Measurements from ENCODE around the gene SNX33.
"Not testable (repeated sequence)": the region's sequence is repeated elsewhere in the genome, so short reads cannot be mapped to it uniquely, and the experiment has no call there.

Gene SNX33, protein sequence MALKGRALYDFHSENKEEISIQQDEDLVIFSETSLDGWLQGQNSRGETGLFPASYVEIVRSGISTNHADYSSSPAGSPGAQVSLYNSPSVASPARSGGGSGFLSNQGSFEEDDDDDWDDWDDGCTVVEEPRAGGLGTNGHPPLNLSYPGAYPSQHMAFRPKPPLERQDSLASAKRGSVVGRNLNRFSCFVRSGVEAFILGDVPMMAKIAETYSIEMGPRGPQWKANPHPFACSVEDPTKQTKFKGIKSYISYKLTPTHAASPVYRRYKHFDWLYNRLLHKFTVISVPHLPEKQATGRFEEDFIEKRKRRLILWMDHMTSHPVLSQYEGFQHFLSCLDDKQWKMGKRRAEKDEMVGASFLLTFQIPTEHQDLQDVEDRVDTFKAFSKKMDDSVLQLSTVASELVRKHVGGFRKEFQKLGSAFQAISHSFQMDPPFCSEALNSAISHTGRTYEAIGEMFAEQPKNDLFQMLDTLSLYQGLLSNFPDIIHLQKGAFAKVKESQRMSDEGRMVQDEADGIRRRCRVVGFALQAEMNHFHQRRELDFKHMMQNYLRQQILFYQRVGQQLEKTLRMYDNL

DNA sequence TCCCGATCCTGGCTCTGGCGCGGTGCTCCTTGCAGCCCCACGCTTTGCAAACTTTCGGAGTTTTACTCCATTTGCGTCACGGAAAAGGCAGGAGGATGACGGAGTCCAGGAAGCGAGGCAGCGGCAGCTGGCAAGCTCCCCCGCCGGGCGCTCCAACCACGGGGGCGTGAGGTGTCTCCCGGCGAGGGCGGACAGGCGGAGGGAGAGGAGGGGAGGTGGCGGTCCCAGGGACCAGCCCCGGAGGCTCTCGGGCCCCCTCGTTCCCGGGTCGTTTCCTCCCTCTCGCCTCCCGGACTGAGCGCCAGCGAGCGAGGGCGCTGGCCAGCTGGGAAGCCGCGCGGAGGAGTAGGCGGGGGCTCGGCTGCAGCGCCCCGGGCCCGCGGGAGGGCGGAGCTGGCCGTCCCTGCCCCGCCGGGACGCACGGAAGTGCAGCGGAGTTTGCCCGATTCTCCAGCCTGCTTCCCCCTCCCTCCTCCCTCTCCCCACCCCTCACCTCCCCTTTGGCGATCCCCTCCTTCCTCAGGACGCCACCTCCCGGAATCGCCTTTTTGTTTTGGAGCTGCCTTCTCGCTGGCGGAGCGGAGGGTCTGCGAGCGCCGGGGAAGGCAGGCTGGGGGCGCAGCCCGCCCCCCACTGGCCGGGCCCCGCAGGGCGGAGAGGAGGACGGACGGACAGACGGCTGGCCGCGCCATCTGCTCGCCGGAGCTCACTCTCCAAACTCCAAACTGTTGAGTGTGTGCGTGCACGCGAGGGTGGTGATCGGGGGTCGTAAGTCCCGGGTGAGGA is at the start of gene SNX33:
TSS of gene SNX33 (plus strand) at position 543 of the 786 bp plus-strand sequence. CDS start 1,191 bp downstream, outside the sequence.
- peak; percentile 93 for DNase-seq

DNA sequence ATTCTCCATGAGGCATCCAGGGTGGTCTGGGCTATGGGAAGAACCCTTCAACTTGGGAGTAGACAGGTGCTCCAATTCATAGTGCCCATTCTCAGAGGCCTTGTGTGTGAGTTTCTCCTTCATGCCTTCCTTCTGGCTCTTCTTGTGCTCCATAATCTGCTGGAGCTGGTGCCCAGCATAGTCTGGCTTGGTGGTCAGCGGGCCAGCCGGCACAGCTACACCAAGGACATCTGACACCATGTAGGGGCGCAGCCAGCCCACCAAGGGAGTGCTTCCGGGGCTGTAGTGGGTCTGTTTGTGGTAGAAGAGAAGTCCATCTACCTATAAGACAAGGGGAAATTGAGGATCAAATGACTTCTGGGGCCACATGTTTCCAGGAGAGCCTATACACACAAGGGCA is 49.4 kb upstream of the SNX33 start:
- DNase-seq, result no peak

DNA sequence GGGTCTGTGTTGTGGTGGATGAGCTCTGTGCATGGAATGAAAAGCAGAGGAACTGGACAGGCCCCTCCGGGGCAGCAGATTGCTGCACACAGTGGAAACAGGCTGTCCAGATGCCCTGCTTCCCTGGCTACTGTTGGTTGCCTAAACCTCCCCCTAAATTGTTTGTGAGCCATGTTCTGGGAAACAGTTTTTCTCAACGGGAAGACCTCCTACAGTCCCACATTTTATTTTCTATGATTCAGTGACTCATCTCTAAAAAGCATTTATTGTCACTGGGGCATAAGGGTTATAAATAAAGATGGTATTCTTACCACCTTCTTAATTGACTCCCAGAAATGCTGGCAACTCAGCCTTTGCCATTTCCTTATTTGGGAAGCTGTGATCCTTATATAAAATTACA is 48.3 kb upstream of the SNX33 start:
- DNase-seq, result no peak

DNA sequence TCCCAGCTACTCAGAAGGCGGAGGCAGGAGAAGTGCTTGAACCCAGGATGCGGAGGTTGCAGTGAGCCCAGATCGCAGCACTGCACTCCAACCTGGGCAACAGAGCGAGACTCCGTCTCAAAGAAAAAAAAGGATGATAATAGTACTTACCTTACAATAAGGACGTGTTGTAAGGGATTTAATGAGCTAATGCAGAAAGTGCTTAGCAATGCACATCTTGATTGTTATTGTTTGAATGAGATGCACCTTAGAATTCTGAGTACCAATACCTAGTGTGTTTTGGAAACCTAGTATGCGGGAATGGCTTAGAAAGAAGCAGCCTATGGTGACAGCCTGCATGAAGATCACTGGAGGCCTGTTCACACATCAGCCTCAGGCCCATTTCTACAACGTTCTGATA is 41.7 kb upstream of the SNX33 start:
- no peak for DNase-seq

DNA sequence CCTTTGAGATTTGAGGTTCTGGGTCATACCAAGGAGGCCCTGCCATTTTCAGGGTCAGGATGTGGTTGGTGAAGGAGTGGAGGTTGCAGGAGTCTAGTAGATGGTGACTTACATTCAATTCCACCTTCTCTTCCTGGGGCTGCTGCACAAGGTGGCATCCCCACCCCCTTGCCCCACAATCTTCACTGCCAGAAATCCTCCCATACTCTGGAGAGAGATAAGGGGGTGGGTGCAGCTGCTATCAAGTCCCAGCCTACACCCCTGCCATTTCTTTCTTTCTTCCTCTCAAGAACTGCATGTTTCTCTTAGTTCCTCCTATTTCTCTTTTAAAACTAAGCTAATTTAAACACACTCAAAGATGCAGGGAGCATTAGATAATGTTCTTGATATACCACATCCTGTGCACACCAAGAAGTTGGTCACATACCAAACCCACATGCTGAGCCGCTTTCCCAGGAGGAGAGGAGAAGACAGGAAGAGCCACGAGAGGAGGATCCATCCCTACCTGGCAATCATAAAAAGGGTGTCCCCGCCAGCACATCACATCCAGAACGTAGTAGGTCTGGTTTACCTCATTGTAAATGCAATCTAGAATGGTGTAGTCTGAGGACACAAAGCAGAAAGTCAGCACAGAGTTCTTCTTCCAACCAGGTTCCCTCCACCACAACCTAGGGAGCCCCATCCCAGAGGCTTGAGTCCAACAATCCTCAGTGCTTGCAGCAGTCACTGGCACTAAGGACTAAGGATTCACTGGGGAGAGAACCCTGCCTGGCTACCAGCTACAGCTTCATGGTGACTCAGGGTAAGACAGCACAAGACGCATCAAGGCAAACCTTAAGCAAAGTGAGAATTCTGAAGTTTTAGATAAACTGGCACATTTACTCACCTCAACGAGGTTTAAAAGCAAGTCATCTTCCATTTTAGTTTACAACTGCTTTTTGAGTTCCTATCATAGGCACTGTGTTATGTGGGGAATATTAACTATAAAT is 40.7 kb upstream of the SNX33 start:
- no peak for DNase-seq

DNA sequence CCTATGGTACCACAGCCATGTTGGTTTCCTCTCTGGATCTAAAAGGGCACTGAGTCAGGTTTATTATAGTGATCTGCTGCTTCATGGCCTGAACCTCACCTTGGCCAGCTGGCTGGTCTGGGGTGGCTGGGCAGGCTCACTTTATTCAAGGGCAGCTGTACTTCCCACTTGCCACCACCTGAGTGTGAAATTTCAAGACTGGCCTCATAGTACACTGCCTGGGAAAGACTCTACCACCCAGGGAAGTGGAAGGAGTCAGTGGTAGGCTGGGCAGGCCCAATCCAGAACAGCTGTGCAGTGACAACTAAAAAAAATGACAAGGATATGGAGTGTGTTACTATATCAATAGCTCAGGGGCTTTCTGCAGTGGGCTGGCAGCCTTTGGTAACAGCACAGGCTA is 30.9 kb upstream of the SNX33 start:
- DNase-seq, result no peak

DNA sequence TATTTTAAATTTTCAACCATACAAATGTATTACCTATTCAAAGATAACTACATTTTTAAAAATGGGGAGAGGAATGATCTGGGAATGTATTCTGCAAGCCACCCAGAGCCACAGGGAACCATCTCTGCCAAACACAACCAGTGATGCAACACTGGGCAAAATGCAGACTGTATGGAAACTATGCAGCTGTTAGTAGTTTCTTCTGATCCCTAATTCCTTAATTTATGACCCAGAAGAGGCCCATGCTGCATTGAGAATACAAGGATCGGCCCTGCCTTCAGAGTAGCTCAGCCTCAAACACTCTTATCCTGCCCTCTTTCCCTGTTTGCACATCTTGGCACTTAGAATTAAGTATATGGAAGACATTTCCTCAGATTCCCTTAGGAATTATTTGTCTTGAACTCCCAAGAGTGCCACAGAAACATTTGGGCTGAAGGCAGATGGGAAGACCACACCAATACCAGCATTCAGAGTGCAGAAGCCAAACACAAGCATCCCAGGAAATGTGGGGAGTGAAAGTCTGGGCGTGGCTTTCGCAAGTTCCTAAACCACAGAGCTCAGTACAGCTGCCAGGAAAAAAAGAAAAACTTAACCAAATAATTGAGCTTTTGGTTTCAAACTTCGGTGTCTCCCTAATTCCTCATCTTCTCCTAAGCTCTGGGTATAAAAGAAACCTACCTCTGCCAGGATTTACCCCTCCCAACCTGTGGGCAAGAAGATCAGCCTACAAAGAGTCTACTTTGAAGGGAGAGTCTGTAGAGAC is 27.5 kb upstream of the SNX33 start:
- peak; percentile 64 for DNase-seq

DNA sequence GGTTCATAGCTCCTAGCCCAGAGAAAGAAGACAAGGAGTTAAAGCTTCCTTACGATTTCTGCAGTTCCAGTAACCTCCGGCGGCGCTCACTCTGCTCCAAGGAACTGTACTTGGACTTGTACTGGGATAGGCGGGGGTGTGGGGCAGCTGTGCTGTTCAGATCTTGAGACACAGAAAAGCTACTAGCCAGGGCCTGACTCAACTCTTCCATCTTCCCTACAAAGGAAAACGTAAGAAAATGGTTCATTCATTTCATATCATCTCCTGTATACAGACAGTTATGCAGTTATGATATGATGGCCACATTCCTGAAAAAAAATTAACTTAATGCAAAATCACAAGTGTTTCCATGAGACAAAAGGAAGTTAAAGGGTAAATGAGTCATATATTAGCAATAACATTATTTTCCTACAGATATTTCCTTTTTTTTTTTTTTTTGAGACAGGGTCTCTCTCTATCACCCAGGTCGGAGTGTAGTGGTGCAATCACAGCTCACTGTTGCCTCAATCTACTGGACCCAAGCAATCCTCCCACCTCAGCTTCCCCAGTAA is 26.8 kb upstream of the SNX33 start:
- peak; percentile 91 for DNase-seq

DNA sequence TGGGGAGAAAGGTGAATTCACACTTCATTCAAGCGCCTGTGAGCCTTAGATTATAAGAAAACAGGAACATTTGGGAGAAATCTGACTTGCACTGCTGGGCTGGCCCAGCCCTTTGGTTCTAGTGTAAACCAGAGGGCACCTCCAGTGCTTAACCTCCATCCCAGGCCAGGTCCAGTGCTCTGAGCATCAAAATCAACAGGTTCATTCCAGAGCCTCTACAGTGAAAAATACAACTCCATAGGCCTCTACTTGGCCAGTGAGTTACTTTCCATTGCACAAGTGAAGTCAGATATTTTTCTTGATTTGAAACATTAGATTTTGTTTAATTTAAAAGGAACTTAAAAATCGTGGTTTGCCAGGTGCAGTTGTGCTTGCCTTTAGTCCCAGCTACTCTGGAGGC is 25.2 kb upstream of the SNX33 start:
- no peak for DNase-seq

DNA sequence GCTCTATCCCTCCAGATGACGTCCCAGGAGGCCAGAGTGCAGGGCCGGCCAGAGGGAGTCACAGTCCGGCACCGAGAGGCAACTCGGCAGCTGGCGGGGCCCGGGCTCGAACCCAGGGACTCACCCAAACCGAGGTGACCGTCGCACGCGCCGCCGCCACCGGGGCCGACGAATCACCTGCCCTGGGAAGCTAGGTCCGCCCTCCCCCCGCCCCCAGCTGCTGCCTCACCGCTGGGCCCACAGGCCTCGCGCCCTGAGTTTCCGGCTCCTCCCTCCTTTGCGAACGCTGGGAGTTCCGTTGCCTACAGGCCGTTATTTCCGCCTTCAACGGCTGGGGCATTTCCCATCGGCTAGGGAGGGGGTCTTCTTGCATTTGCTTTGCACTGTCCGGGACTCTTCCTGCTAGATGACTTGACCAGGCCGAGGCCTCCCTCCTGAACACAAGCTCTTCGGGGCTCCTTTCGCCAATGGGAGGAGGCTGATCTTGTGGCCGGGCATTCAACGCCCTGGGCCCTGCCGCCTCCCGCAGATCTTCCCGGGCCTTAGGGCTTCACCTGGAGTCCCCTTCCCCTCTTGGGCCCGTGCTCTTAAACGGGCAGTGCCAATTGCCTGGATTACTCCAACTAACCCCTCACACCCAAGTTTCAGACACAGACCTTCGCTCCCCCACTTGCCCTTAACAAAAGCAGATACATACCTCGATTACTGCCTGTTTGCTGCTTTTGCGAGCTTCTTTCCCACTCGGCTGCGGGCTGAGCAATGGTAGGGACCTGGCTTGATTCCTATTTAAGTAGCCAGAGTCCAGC is 22.0 kb upstream of the SNX33 start, which contains the start of gene SNUPN:
TSS of gene SNUPN (minus strand) at position 184 of the 806 bp plus-strand sequence. CDS start 4,674 bp downstream, outside the sequence.
- DNase-seq, result peak; percentile 97

DNA sequence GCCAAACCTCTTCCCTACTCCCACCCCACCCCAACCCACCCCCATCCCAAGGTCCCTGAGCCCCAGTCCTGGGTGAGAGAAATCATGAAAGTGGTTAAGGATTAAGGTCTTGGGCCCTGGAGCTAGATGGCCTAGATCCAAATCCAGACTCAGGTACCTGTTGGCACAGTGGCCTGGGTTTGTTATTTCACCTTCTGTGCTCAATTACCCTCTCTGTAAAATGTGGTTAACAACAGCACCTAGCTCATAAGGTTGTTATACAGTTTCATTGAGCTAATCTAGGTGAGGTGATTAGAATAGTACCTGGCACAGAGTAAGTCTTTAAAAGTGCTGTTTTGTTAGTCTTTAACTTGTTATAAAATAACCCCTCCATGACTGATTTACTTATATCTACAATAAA is 15.8 kb upstream of the SNX33 start:
- DNase-seq, result no peak

DNA sequence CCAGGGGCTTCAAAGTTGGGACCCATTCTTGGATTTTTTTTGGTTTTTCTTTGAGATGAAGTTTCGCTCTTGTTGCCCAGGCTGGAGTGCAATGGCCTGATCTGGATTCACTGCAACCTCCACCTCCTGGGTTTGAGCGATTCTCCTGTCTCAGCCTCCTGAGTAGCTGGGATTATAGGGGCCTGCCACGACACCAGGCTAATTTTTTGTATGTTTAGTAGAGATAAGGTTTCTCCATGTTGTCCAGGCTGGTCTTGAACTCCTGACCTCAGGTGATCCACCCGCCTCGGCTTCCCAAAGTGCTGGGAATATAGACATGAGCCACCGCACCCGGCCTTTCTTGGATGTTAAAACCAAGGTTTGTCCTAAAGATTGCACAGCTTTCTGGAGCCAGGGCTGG is 13.8 kb upstream of the SNX33 start:
- DNase-seq, result not testable (repeated sequence)

DNA sequence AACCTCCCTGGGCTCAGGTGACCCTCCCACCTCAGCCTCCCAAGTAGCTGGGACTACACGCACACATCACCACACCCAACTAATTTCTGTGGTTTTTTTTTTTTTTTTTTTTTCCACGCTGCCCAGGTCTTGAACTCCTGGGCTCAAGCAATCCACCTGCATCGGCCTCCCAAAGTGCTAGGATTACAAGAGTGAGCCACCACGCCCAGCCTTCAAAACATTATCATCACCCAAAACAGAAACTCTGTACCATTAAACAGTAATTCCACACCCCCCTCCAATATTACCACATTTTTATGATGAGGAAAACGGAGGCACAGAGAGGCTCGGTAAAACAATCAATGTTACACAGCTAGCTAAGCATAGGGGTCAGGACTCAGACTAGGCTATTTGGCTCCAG is 11.7 kb upstream of the SNX33 start:
- no peak for DNase-seq

DNA sequence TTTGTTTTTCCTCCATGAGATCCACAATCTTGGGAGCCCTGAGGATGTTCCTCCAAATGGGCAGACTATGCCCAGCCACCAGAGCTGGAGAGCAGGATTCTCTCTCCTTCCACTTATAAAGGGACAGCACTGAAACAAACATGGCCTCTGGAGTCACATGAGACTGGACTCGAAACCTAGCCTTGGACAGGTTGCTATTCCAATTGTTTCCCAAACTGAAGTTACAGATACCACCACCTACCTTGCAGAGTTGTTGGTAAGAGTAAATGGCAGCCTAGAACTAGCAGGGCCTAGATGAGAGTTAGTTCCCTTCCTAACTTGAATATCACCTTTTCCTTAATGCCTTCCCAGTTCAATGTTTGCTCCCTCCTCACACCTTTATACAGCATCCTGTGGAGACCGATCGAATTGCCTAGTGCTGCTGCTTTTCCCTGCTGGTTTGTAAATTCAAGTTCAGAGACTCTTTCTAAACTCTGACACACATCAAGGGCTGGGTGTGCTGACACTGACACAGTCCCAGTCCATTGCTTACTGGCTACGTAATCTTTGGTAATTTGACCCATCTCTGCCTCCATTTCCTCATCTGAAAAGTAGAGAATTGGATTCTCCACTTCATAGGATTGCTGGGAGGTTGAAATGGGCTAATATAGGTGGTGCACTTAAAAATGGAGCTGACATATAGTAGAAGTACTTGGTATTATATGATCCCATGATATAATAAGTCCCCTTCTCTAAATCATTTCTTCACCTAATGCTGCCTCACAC is 10.3 kb upstream of the SNX33 start:
- no peak for DNase-seq

DNA sequence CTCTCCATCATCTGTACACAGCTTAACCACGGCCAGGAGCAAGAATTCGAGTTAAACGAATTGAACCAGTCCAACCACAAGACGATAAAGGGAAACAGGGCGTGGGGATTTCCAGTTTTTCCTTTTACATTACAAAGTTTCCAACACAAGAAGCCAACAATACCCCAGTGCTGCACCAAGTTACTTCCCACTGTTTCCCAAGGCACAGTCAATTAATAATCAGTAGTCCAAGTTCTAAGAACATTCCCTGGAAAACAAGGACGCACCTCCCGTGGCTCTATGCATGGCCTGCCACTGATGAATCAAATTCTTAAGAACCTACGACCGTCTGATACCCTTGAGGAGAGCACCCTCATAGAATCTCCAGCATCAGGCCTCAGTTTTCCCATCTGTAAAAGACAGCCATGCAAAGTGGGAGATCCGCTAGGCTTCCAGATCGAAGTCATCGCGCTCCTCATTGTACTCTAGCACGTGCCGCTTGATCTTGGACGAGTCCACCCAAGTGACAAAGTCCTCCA is 8.5 kb upstream of the SNX33 start:
- DNase-seq, result no peak

DNA sequence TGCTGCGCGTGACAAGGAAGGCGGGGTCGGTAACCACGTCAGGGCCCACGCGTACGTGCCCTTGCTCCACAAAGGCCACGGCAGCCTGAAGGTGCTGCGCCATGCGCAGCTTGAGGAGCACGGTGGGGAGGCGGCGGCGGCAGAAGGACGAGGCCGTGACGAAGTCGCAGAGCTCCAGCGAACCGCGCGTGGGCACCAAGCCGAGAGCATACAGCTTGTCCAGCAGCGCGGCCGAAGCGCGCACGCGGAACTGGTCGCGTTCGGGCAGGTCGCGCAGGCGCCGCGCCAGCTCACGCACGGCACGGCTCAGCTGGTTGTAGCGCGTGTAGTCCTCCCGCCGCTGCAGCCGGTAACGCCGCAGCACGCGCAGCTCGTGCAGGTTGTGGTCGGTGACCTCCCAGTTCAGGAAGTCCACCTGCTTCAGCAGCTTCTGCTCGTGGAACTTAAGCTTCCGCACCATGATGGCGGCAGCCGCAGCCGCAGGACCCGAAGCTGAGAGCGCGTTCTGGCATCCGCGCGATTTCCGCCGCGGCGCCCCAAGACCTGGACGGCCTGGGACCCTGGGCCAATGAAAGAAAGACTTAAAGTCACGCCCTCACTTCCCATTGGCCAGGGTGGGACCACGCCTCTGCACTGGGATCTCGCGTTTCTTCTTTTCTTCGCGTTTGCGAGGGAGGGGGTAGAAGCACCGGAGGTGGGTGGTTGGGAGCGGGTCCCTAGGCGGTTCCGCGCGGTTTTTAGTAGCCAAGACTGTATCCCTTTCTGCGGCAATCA is 7.8 kb upstream of the SNX33 start, which contains the start of gene IMP3:
TSS of gene IMP3 (minus strand) at position 516 of the 774 bp plus-strand sequence. CDS start at position 460, 56 bp downstream.
- DNase-seq, result peak; percentile 96

DNA sequence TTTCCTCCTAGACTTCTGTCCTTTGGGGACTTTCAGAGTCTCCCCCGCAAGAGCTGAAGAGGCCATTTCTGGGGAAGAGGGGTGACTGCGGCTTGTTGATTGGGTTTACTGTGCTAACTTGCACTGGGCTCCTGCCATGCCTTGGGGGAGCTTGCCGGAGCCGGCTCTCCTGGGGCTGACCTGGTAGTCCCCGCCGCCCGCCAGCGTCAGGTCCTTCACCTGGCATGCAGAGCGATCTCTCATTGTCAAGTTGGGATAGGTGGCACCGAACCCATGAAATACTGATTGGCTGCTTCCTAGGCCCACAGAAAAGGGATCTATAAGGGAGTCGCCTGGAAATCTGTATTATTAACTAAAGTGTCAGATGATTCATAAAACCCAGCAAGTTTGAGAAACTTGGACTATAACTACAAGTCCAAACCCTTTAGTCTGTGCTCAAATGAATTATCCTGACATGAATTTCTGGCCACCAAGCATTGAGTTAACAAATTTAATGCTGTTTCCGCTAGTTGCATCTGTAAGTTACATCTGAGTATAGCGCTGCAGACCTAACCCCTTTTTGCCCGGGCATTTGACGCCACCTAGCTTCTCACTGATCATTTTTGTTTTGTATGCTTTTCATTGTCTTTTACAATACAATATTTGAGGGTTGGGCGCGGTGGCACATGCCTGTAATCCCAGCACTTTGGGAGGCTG is 7.1 kb upstream of the SNX33 start:
- DNase-seq, result no peak

DNA sequence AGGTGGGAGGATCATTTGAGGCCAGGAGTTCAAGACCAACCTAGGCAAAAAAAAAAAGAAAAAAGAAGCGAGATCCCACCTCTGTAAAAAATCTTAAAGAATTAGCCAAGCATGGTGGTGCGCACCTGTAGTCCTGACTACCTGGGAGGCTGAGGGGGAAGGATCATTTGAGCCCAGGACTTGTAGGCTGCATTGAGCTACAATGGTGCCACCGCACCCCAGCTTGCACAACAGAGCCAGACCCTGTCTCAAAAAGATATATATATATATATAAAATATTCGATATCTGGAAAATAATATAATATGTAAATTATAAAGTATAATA is 6.6 kb upstream of the SNX33 start:
- no peak for DNase-seq

All from left hindlimb (tissue), 1 donor.